GM19468 (cell line): ENCODE results near the gene IP6K2.
"Not testable (repeated sequence)": the region's sequence is repeated elsewhere in the genome, so short reads cannot be mapped to it uniquely, and the experiment has no call there.

ENCODE experiments used
- ATAC-seq: cut with Tn5 transposase; IDR thresholded peaks from one replicate; pipeline ENCODE4 v1.9.1; 2021; ENCODE audit warnings: mild to moderate bottlenecking, moderate library complexity, moderate number of reproducible peaks; ENCODE audit not compliant: unreplicated experiment; ENCODE audit errors: extremely low read depth

IP6K2 gene

DNA sequence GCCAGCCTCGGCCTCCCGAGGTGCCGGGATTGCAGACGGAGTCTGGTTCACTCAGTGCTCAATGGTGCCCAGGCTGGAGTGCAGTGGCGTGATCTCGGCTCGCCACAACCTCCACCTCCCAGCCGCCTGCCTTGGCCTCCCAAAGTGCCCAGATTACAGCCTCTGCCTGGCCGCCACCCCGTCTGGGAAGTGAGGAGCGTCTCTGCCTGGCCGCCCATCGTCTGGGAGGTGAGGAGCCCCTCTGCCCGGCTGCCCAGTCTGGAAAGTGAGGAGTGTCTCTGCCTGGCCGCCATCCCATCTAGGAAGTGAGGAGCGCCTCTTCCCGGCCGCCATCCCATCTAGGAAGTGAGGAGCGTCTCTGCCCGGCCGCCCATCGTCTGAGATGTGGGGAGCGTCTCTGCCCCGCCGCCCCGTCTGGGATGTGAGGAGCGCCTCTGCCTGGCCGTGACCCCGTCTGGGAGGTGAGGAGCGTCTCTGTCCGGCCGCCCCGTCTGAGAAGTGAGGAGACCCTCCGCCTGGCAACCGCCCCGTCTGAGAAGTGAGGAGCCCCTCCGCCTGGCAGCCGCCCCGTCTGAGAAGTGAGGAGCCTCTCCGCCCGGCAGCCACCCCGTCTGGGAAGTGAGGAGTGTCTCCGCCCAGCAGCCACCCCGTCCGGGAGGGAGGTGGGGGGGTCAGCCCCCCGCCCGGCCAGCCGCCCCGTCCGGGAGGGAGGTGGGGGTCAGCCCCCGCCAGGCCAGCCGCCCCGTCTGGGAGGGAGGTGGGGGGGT, 16.9 kb upstream of the IP6K2 start:
- not testable (repeated sequence) for ATAC-seq

DNA sequence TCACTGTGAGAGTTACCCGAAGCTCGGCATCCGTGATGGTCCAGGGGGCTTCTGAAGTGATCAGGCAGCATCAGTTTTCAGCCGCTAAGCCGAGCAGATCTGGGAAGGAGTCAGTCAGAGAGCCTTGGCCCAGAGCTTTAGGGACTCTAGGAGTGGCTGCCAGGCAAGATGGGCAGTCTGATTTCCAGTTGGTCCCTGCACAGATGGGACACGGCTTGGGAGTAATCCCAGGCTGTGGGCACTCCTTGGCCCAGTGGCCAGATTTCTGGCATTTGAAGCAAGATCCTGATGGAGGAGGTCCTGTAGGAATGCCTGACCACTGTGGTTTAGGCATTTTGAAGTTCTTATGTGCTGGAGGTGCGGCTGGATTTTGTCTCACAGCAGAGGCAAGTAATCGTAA, 10.5 kb upstream of the IP6K2 start:
- no peak for ATAC-seq

DNA sequence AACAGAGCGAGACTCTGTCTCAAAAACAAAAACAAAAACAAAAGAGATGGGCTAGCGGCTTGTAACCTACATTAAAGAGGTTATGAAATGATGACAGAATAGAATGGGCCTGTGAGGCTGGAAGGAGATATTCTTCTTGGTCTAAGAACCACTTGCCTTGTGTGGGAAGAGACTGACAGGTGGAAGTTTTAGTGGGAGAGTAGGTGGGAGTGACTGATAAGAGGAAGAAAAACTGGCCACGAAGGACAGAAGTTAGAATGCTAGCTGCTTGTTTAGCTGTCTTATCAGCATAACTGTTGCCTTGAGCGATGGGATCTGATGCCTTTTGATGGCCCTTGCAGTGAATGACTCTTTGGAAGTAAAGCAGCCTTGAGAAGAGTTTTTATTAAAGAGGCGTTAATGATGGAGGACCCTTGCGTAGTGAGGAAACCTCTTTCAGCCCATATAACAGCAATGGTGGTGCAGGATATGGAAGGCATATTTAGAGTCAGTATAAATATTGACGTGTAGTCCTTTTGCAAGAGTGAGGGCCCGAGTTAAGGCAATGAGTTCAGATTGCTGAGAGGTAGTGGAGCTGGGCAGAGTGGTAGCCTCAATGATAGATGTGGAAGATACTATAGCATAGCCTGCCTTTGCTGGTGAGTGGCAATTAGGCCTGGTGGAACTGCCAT, 8.3 kb upstream of the IP6K2 start:
- not testable (repeated sequence) for ATAC-seq

DNA sequence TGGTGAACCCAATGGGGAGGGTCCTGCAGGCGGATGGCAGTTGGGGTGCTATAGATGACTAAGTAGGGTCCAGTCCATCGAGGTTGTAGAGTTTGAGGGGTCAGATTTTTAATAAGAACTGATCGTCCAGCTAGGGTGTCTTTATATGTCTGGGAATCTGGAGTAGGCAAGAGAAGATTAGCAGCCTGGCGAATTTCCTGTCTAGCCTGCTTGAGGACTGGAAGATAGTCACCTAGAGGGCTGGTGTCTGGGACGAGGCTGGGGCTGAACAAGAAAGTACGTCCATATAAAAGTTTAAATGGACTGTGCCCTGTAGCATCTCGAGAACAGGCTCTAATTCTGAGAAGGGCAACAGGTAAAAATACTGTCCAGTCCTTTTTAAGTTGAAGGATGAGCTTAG, 6.7 kb upstream of the IP6K2 start:
- no peak for ATAC-seq

DNA sequence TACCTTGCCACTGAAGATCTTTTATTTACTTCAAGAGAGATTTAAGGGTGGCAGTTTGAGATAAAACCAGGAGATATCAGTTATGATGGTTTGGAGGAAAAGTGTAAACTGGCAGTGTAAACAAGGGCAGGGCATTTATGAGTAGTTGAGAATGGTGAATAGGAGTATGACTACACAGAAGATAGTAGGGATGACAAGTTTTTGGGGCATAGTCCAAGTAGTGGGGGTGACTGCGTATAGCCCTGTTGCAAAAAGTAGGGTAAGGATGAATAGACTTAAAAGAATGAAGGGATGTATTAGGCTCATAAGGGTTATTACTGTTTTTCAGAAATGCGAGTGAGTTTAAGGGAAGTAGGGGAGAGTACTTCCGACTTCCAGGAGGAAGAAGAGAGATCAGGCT, 6.3 kb upstream of the IP6K2 start:
- not testable (repeated sequence) for ATAC-seq

DNA sequence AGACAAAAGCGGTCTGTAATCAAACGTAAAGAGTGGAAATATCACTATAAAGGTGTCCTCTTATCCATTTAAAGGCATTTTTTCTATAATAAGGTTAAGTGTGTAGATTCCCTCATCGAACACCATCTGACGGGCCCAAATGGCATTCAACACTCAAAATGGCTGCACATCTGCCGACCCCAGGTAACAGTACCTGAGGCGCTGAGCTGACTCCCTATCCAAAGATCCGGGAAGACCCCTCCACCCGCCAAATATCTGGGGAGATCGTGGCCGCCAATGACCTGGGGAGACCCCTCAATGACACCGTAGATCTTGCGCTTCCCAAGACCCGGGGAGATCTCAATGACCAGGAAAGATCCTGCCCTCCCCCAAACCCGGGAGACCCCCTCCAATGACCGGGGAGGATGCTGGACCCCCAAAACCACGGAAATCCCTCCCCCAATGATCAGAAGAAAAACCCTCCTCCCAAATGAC, 476 bp downstream of the IP6K2 start:
- no peak for ATAC-seq

DNA sequence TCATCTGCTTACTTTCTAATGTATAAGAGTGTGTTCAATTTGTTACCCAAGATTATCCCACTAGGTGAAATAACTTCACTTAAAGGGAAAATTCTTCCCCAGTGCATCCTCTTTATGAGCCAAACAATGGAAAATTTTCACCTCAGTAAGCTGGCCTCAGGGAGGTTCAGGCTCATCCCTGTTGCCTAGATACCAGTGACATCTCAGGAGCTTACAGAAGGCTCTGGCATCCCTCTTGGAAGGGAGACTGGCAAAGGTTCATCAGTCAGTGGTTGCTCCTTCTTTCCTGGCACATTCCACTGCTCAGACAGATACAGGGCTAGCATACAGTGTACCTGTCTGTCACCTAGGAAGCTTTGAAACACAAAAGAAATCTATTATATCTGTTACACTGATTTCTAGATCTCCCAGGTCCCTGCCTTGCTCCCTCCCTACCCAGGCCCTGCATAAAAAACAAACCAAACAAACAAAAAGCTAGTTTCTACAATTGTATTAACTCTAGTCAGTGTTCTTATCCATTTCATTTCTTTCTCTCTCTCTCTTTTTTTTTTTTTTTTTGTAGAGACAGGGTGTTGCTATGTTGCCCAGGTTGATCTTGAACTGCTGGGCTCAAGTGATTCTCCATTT, 1.7 kb downstream of the IP6K2 start:
- no peak for ATAC-seq

DNA sequence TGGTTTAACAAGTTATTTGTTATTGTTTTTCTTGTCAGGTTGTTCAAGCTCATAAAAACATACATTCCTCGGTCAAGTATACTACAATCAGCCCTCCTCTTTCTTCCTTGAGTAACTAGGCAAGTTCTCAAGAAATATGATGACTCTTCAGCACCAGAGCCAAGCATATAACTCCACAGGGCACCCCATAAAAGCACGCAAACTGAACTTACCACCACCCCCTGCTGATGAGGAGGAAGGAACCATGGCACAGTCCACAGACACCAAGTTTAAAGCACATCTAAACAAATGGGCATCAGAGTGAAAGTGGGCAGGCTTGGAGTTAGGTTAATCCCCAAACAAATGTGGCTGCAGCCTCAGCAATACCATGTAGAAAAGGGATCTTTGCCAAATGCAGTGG, 5.3 kb downstream of the IP6K2 start:
- no peak for ATAC-seq

DNA sequence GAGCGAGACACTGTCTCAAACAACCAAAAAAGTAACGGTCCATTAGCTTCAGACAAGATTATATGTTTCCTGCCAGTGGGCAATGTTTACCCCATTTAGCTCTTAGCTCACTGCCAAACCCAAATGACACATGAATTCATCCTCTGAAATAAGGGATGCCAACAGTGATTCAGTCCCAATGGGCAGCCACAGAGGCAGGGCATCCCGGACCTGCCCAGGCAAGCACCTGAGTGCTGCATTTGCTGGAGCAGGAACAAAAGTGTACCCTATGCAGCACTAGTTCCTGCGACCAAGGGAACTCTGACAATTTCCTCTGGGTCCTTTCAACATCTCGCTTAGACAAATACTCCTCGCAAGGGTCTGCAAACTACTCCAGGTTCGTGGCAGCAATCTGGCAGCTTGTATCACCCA, 8.0 kb downstream of the IP6K2 start:
- no peak for ATAC-seq

DNA sequence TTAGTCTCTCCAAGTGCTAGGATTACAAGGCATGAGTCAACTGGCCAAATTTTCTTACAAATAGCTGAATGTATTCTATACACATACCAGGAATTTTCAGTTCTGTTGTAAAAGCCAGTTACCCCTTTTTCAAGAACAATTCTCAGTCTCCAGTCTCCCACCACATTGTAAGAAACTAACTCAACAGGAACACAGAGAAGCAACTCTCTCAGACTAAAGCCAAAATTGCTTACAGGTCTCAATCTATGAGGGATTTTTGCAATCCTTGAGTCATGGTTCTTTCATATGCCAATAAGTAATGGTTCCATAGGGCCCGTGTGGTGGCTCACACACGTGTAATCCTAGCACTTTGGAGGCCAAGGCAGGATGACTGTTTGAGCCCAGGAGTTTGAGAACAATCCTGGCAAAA, 8.5 kb downstream of the IP6K2 start:
- no peak for ATAC-seq

DNA sequence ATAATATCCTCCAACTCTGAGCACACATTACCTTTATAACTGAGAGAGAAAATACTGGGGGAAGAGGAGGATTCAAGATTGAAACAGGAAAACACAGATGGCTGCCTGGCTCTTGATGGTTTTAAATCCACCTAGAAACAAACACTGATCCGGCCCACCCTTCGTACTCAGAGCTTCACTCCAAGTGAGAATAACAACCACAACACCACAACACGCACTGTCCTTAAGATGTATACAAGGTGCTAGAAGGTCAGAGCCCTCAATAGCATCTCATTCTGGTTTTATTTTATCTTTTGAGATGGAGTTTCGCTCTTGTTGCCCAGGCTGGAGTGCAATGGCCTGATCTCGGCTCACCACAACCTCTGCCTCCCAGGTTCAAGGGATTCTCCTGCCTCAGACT, 9.9 kb downstream of the IP6K2 start:
- ATAC-seq: no peak

DNA sequence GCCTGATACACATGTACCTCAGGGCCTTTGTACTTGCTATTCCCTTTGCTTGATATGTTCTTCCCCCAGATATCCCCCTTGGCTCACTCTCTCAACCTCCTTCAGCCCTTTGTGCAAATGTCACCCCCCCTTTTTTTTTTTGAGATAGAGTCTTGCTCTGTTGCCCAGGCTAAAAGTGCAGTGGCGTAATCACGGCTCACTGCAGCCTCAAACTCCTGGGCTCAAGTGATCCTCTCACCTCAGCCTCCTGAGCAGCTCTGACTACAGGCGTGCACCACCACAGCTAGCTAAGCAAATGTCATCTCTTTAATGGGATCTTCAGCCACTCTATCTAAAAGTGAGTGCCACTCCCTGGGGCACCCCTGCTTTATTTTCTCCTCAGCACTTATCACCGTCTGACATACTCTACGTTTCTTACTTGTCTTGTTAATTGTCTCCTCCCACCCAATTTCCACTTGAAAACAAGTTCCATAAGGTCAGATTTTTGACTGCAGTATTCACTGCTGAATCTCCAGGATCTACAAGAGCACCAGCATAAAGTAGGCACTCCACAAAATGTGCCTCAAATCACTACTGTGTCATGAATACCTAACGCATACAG, 14.6 kb downstream of the IP6K2 start:
- no peak for ATAC-seq

DNA sequence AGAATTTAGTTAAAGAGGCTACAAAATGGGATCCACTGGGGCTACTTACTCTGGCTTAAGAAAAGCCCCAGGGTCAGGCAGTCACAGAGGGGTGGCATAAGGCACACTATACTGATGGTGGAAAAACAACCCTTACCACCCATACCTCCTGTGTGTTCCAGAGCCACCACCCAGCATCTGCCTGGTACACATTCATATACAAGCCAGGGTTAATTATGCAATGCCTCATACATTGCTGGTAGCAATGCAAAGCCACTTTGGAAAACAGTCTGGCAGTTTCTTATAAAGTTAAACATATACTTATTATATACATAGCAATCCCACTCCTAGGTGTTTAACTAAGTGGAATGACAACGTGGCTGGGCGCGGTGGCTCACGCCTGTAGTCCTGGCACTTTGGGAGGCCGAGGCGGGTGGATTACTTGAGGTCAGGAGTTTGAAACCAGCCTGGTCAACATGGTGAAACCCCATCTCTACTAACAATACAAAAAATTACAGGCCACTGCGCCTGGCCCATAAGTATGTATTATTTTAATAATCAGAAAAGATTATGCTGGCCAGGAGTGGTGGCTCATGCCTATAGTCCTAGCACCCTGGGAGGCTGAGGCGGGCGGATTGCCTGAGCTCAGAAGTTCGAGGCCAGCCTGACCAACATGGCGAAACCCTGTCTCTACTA, 16.2 kb downstream of the IP6K2 start:
- no peak for ATAC-seq

DNA sequence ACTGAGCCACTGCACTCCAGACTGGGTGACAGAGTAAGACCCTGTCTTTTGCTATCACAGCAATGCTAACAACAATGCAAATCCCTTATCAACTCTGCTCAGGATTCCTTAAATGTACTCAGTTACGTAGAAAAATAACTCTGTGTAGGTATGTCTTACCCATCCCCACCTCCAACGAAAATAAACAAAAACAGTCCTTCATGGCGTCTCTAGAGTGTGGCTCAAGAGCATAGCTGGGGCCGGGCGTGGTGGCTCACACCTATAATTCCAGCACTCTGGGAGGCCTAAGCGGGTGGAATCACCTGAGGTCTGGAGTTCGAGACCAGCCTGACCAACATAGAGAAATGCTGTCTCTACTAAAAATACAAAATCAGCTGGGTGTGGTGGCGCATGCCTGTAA, 18.1 kb downstream of the IP6K2 start:
- no peak for ATAC-seq

DNA sequence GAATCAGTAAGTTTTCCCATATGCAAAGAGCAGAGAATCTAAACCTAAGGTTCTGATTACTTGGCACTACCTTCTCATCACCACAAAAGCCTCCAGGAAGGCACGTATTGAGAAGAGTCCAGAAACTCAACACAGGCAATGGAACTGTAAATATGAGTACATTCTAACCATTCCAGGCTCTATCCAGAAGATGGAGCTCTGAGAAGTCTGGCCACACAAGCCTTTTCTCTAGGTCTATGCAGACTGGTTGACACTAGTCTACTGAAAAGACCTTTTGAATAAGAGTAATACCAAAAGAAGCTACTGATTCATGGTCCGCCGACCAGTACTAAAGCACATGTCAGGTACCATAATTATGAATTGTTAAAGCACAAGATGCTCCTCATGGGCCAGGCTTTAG, 19.1 kb downstream of the IP6K2 start:
- ATAC-seq: no peak

DNA sequence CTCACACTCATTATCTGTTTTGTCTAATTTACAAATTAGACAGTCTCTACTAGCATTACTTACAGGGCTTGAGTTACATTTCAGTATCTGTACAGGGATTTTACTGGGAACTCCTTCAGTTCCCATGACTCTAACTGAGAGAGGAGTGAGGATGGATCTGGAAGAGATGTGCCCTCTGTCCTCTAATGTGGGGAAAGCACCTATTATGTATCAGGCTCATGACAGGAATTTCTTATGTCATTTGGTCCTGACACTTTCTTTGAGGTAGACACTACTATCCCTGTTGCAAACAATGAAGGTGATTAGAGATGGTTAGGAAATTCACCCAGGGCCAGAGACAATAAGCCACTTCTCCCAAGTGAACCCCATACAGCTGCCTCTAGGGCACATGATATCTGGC, 20.4 kb downstream of the IP6K2 start:
- ATAC-seq: no peak

DNA sequence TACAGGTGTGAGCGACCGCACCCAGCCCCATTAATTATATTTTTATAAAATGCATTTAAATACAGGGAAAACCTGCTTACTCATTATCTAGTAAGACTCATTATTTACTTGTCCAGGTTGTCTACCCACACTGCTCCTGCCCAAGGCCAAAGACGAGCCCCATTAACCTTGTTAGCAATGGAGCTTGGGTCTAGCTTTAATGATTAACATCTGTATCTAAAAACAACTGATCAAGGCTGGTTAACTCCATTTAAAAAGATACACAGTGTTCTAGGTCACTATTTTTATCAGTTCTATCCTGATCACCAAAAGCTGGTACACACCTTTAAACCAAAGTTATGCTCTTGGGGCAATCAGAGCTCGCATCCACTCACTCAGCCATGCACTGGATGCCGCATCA, 20.9 kb downstream of the IP6K2 start:
- ATAC-seq: no peak

DNA sequence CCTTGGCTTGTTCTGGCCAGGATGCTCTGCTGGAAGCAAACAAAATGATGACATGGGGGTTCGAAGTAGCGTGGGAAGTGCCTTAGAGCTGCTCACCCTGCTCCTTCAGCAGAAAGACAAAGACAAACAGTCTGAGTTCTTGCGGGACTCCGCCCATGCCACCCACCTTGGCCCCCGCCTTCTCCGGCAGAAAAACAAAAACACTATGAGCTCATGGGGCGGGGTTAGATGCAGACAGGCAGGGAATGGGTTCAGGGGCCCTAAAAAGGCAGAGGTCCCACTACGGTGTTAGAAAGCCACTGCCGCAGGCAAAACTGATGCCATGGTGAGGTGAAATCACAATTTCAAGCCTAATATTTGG, 21.6 kb downstream of the IP6K2 start:
- ATAC-seq: no peak

DNA sequence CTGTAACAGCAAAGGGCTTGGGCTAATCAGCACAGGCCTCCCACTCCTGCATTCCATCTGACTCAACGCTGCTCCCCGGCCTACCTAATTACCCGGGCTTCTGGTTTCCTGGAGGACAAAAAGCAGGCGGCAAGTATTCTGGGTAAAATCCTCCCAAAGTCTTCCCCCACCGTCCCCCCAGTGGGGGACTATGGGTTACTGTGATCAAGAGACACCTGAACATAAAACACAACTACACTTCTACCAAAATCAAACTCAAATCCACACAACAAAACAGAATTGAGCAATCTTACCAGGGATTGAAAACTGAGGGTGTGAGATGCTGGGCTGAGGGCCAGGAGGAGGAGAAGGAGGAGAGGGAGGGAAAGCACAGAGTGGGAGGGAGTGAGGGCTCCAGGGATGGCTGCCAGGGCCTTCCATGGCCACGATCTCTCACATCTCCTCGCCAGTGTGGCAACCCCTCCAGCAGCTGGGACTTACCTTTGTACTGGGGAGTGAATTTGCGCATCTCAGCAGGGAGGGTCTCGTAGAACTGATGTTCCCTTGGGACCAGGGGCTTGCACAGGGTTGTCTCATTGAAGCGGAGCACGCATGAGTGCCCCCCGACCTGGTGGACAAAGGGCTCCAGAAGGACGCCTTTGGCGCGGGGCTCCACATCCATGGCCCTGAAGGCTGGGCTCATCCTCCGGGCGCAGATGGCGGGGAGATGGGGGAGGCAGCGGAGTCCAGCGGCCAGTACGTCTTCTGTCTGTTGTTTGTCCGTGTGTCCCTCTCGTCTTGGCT, 22.2 kb downstream of the IP6K2 start:
- ATAC-seq: no peak

DNA sequence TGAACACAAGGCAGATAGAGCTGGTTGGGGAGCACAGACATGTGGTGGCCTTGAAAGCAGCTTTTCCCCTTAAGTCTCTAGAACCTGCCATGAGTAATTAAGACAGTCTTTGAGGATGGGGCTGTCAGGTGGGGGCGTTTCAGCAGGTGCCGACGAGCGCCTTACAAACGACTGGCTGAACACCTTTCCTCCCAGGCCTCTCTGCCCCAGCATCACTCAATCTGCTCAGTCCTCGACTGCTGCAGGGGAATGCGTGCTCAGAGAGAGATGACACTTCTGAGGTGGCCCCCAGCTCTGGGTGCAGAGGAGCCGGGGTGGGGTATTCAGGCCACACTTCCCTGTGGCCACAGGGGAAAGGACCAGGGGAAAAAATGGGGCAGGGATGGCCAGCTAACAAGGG, 23.2 kb downstream of the IP6K2 start:
- no peak for ATAC-seq
